Parathyroid adenoma (tissue), 2 donors: ENCODE data around the gene LARP6.
"Not testable (repeated sequence)": the region's sequence is repeated elsewhere in the genome, so short reads cannot be mapped to it uniquely, and the experiment has no call there.

Experiments
- H2AFZ ChIP-seq: fragments of 300-600 bp; sonication (generic); one replicate; pipeline ENCODE4 v1.7.0; 2017; ENCODE audit warnings: antibody characterized with exemption, mild to moderate bottlenecking
- H3K27ac ChIP-seq: fragments of 300-600 bp; sonication (generic); one replicate; pipeline ENCODE4 v1.7.0; 2017
- H3K27me3 ChIP-seq: fragments of 300-600 bp; sonication (generic); one replicate; pipeline ENCODE4 v1.7.0; 2017; ENCODE audit warnings: low read length; ENCODE audit not compliant: control insufficient read depth, insufficient read depth
- H3K36me3 ChIP-seq: fragments of 300-600 bp; sonication (generic); one replicate; pipeline ENCODE4 v1.7.0; 2017; ENCODE audit warnings: low read length; ENCODE audit not compliant: control insufficient read depth, insufficient read depth
- H3K4me1 ChIP-seq: fragments of 300-600 bp; sonication (generic); one replicate; pipeline ENCODE4 v1.7.0; 2017; ENCODE audit warnings: control low read depth
- H3K4me2 ChIP-seq: fragments of 300-600 bp; sonication (generic); one replicate; pipeline ENCODE4 v1.7.0; 2017; ENCODE audit warnings: low read length
- H3K4me3 ChIP-seq: fragments of 300-600 bp; sonication (generic); one replicate; pipeline ENCODE4 v1.7.0; 2017; ENCODE audit warnings: low read depth, low read length
- H3K79me2 ChIP-seq: fragments of 300-600 bp; sonication (generic); one replicate; pipeline ENCODE4 v1.7.0; 2017; ENCODE audit warnings: control low read depth
- H3K9ac ChIP-seq: fragments of 300-600 bp; sonication (generic); one replicate; pipeline ENCODE4 v1.7.0; 2017; ENCODE audit warnings: mild to moderate bottlenecking
- H3K9me3 ChIP-seq: fragments of 300-600 bp; sonication (generic); one replicate; pipeline ENCODE4 v1.7.0; 2017; ENCODE audit warnings: low read length; ENCODE audit not compliant: control insufficient read depth
- TF ChIP-seq, protein P1 (sequence below): fragments of 300-600 bp; sonication (generic); IDR thresholded peaks from one replicate; pipeline ENCODE4 v1.7.0; 2017; ENCODE audit warnings: antibody characterized with exemption, mild to moderate bottlenecking
- donor health status: primary hyperparathyroidism.

The LARP6 gene

DNA sequence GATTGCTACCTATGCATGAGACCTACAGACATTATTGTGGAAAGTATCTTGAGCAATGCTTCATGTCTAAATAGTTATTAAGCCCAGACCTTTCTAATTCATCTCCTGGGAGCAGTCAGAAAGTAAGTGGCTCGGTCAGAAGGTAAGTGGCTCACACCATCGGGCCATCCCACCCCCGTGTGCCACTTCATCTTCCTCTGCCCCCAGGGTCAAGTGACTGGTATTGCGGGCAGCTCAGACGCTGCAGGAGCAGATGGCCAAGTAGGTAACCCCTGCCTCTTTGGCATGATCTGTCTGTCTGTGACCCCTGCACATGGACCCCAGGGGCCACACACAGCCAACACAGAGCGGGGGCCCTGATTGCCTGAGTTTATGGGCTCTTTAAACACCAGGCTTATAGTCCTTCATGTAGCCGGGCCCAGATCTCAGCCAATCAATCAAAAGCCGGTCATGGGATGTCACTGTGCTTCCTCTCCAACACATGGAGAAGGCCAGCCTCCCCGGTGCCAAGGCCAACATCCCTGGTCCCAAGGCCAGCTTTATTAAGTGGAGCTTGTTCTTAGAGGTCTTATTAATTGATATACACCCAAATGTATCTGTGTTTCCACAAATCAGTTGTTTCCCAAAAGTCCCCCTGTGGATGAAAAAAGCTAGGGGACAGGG, 42.9 kb downstream of the LARP6 start:
- H3K9ac ChIP-seq = no peak overlapping the region
- H3K36me3 ChIP-seq = no peaks in the 10 kb centered on the region
- H3K4me2 ChIP-seq = no peak overlapping the region
- no peak overlapping the region for H3K27ac ChIP-seq
- H2AFZ ChIP-seq = no peak overlapping the region
- H3K4me1 ChIP-seq = no peaks in the 10 kb centered on the region
- no peaks in the 10 kb centered on the region for H3K79me2 ChIP-seq
- no peaks in the 10 kb centered on the region for H3K9me3 ChIP-seq
- H3K4me3 ChIP-seq = no peak overlapping the region
- no peaks in the 10 kb centered on the region for H3K27me3 ChIP-seq
- TF ChIP-seq, protein P1, sequence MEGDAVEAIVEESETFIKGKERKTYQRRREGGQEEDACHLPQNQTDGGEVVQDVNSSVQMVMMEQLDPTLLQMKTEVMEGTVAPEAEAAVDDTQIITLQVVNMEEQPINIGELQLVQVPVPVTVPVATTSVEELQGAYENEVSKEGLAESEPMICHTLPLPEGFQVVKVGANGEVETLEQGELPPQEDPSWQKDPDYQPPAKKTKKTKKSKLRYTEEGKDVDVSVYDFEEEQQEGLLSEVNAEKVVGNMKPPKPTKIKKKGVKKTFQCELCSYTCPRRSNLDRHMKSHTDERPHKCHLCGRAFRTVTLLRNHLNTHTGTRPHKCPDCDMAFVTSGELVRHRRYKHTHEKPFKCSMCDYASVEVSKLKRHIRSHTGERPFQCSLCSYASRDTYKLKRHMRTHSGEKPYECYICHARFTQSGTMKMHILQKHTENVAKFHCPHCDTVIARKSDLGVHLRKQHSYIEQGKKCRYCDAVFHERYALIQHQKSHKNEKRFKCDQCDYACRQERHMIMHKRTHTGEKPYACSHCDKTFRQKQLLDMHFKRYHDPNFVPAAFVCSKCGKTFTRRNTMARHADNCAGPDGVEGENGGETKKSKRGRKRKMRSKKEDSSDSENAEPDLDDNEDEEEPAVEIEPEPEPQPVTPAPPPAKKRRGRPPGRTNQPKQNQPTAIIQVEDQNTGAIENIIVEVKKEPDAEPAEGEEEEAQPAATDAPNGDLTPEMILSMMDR = no peak

- H3K27ac ChIP-seq = no peak overlapping the region
Measured at GRCh38 chr15:70806992-70807712, 46.8 kb downstream of the LARP6 start.

DNA sequence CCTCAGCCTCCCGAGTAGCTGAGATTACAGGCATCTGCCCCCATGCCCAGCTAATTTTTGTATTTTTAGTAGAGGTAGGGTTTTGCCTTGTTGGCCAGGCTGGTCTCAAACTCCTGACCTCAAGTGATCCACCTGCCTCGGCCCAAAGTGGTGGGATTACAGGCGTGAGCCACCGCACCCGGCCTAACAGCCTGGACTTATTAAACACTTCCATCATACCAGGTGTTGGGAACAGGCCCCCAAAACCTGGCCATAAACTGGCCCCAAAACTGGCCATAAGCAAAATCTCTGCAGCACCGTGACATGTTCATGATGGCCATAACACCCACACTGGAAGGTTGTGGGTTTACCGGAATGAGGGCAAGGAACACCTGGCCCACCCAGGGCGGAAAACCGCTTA, 49.6 kb downstream of the LARP6 start:
- not testable (repeated sequence) for H3K79me2 ChIP-seq, H3K9ac ChIP-seq, H2AFZ ChIP-seq, H3K9me3 ChIP-seq, H3K36me3 ChIP-seq, H3K4me2 ChIP-seq, H3K4me3 ChIP-seq, H3K27me3 ChIP-seq, H3K27ac ChIP-seq, H3K4me1 ChIP-seq

More at GRCh38 chr15:70806992-70807712, 46.8 kb downstream of the LARP6 start:
- Histone ChIP-seq H3K4me2 (no peak overlapping the region), H3K79me2 (no peaks in the 10 kb centered on the region), H3K4me3 (no peak overlapping the region), H2AFZ (no peak overlapping the region), H3K4me1 (no peaks in the 10 kb centered on the region), H3K27me3 (no peaks in the 10 kb centered on the region), H3K9me3 (no peaks in the 10 kb centered on the region), H3K36me3 (no peaks in the 10 kb centered on the region), H3K9ac (no peak overlapping the region)
- TF ChIP-seq, protein P1 = no peak

- no peak overlapping the region for H2AFZ ChIP-seq
- H3K36me3 ChIP-seq = no peaks in the 10 kb centered on the region
- H3K27ac ChIP-seq = no peak overlapping the region
- TF ChIP-seq, protein P1 = no peak
- H3K4me2 ChIP-seq = no peak overlapping the region
- no peak overlapping the region for H3K9ac ChIP-seq
- H3K79me2 ChIP-seq = no peaks in the 10 kb centered on the region
- no peaks in the 10 kb centered on the region for H3K9me3 ChIP-seq
- no peaks in the 10 kb centered on the region for H3K27me3 ChIP-seq
- no peak overlapping the region for H3K4me3 ChIP-seq
- no peaks in the 10 kb centered on the region for H3K4me1 ChIP-seq
Measured at GRCh38 chr15:70802629-70803028, 51.3 kb downstream of the LARP6 start.

DNA sequence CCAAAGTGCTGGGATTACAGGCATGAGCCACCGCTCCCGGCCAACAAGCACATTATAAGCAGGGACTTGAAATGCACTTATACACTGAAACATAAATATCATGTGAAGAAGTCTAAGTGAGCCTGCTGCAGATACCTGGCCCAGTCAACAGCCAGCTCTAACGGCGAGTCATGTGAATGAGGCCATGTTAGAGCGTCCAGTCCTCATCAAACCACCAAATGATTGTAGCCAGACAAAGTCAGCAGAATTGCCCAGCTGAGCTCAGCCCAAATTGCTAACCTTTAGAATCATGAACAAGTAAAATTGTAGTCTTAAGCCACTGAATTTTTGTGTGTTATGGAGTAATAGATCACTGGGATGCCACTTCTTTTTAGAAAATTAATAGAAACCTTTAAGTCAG, 52.8 kb downstream of the LARP6 start:
- no peak overlapping the region for H3K9ac ChIP-seq
- no peak overlapping the region for H3K4me2 ChIP-seq
- TF ChIP-seq, protein P1 = no peak
- no peaks in the 10 kb centered on the region for H3K36me3 ChIP-seq
- no peak overlapping the region for H2AFZ ChIP-seq
- H3K9me3 ChIP-seq = no peaks in the 10 kb centered on the region
- H3K79me2 ChIP-seq = no peaks in the 10 kb centered on the region
- no peak overlapping the region for H3K4me3 ChIP-seq
- no peak overlapping the region for H3K27ac ChIP-seq
- H3K4me1 ChIP-seq = no peaks in the 10 kb centered on the region
- H3K27me3 ChIP-seq = no peaks in the 10 kb centered on the region
